Liver (tissue), 9 donors: Measurements from ENCODE around the gene ZNF48. TPM values are rescaled to one million over a fixed set of nuclear protein-coding genes. Genes with fewer than 3 reads are reported as not detected.

Experiments
- DNase-seq: peaks from one replicate; pipeline ENCODE4 v3.0.0-alpha.2; 2017; ENCODE audit warnings: low spot score
- H3K27ac ChIP-seq, 2 donors: one replicate each; pipeline ENCODE4 v1.7.0; 2013; ENCODE audit warnings: inconsistent platforms in 2 of 2, low read length in 2 of 2, control low read depth in 1 of 2, low read depth in 1 of 2, mild to moderate bottlenecking in 1 of 2
- H3K27me3 ChIP-seq, 4 donors: one replicate each; pipeline versions ENCODE4 v1.6.1 to v1.7.0; 2013; ENCODE audit warnings: low read length in 3 of 4, inconsistent platforms in 1 of 4, mild to moderate bottlenecking in 1 of 4, moderate library complexity in 1 of 4; ENCODE audit not compliant: control insufficient read depth in 4 of 4, insufficient read depth in 4 of 4
- H3K36me3 ChIP-seq, 4 donors: one replicate each; pipeline versions ENCODE4 v1.6.1 to v1.7.0; 2013; ENCODE audit warnings: low read length in 3 of 4, mild to moderate bottlenecking in 3 of 4, low read depth in 1 of 4, moderate library complexity in 1 of 4; ENCODE audit not compliant: control insufficient read depth in 4 of 4, insufficient read depth in 3 of 4
- H3K4me1 ChIP-seq, 4 donors: one replicate each; pipeline versions ENCODE4 v1.6.1 to v1.7.0; 2013; ENCODE audit warnings: low read length in 3 of 4, mild to moderate bottlenecking in 3 of 4, moderate library complexity in 1 of 4; ENCODE audit not compliant: control insufficient read depth in 4 of 4, insufficient read depth in 4 of 4
- H3K4me3 ChIP-seq, 3 donors: one replicate each; pipeline versions ENCODE4 v1.6.1 to v1.7.0; 2013; ENCODE audit warnings: low read length in 3 of 3, control low read depth in 1 of 3, low read depth in 1 of 3, mild to moderate bottlenecking in 1 of 3
- H3K9ac ChIP-seq, 2 donors: one replicate each; pipeline ENCODE4 v1.7.0; 2013; ENCODE audit warnings: low read length in 2 of 2, mild to moderate bottlenecking in 2 of 2, moderate library complexity in 2 of 2, control low read depth in 1 of 2, low read depth in 1 of 2
- H3K9me3 ChIP-seq, 4 donors: one replicate each; pipeline versions ENCODE4 v1.6.1 to v1.7.0; 2013; ENCODE audit warnings: low read length in 3 of 4; ENCODE audit not compliant: control insufficient read depth in 4 of 4
- ATF3 ChIP-seq: IDR thresholded peaks from 2 replicates; pipeline ENCODE4 v1.6.1; 2016; ENCODE audit warnings: antibody characterized with exemption
- CTCF ChIP-seq: fragments of 150-350 bp; IDR thresholded peaks from 2 replicates; pipeline ENCODE4 v1.5.1; 2017; ENCODE audit warnings: improper control_type of control experiment, low read depth, low read length; ENCODE audit not compliant: missing input control
- EGR1 ChIP-seq, 2 donors: IDR thresholded peaks; 2 replicates each; pipeline ENCODE4 v1.6.1; 2016 to 2018; ENCODE audit warnings: antibody characterized with exemption in 2 of 2, low read depth in 2 of 2
- FOXA1 ChIP-seq: IDR thresholded peaks from 2 replicates; pipeline ENCODE4 v1.6.1; 2016; ENCODE audit warnings: antibody characterized with exemption
- FOXA2 ChIP-seq: IDR thresholded peaks from 2 replicates; pipeline ENCODE4 v1.6.1; 2016; ENCODE audit warnings: antibody characterized with exemption
- GABPA ChIP-seq, 2 donors: IDR thresholded peaks in 1 of 2; conservative IDR thresholded peaks in 1 of 2; 2 replicates each; pipeline ENCODE4 v1.6.1; 2016; ENCODE audit warnings: antibody characterized with exemption in 2 of 2, mild to moderate bottlenecking in 1 of 2, moderate library complexity in 1 of 2
- HNF4A ChIP-seq, 2 donors: conservative IDR thresholded peaks; 2 replicates each; pipeline ENCODE4 v1.6.1; 2016; ENCODE audit warnings: antibody characterized with exemption in 2 of 2, mild to moderate bottlenecking in 2 of 2
- HNF4G ChIP-seq: IDR thresholded peaks from 2 replicates; pipeline ENCODE4 v1.6.1; 2016; ENCODE audit warnings: antibody characterized with exemption
- JUND ChIP-seq, 2 donors: IDR thresholded peaks; 2 replicates each; pipeline ENCODE4 v1.6.1; 2016; ENCODE audit warnings: antibody characterized with exemption in 2 of 2
- MAX ChIP-seq: IDR thresholded peaks from 2 replicates; pipeline ENCODE4 v1.6.1; 2016; ENCODE audit warnings: antibody characterized with exemption
- NR2F2 ChIP-seq: IDR thresholded peaks from 2 replicates; pipeline ENCODE4 v1.6.1; 2016; ENCODE audit warnings: antibody characterized with exemption
- RAD21 ChIP-seq, 2 donors: IDR thresholded peaks; 2 replicates each; pipeline ENCODE4 v1.6.1; 2016; ENCODE audit warnings: antibody characterized with exemption in 2 of 2, mild to moderate bottlenecking in 2 of 2
- REST ChIP-seq: IDR thresholded peaks from 2 replicates; pipeline ENCODE4 v1.6.1; 2016; ENCODE audit warnings: antibody characterized with exemption, mild to moderate bottlenecking
- RXRA ChIP-seq, 2 donors: IDR thresholded peaks; 2 replicates each; pipeline ENCODE4 v1.6.1; 2017 to 2018; ENCODE audit warnings: antibody characterized with exemption in 2 of 2, mild to moderate bottlenecking in 1 of 2
- SP1 ChIP-seq: IDR thresholded peaks from 2 replicates; pipeline ENCODE4 v1.6.1; 2018; ENCODE audit warnings: antibody characterized with exemption, mild to moderate bottlenecking
- TAF1 ChIP-seq: conservative IDR thresholded peaks from 2 replicates; pipeline ENCODE4 v1.6.1; 2016; ENCODE audit warnings: antibody characterized with exemption, mild to moderate bottlenecking
- YY1 ChIP-seq: IDR thresholded peaks from 2 replicates; pipeline ENCODE4 v1.6.1; 2016; ENCODE audit warnings: antibody characterized with exemption, mild to moderate bottlenecking
- ZBTB33 ChIP-seq: IDR thresholded peaks from 2 replicates; pipeline ENCODE4 v1.6.1; 2016; ENCODE audit warnings: antibody characterized with exemption
- WGBS: extraction: QIAGEN DNeasy Blood & Tissue Kit; methylation state at CpG from one replicate; pipeline ENCODE4 v1.1.7; 2013; 5-methylcytosine and 5-hydroxymethylcytosine counted together
- polyA plus RNA-seq, 2 donors: library from polyadenylated mRNA; stranded (reverse) in 1 of 2; unstranded in 1 of 2; fragments of 200-250 nt in 1 of 2; fragments of >200 nt in 1 of 2; fragmentation: Nextera tagmentation in 1 of 2; extraction: Ambion mirVana in 1 of 2; gene quantifications; one replicate each; pipeline versions ENCODE4 v1.2.1 to v1.2.3, GENCODE V29; 2013 to 2015
- total RNA-seq, 2 donors: library from RNA; depleted of rRNA; stranded (reverse); fragments of >200 nt; gene quantifications; one replicate each; pipeline ENCODE4 v1.2.3, GENCODE V29; 2014
- donor health status: healthy.
- donor health status: healthy.
- donor health status: healthy.
- donor health status: healthy.
- donor health status: healthy.

The ZNF48 gene
- total and polyA plus RNA-seq, 4 donors = 2.3 to 4.7 (median 3.1) TPM

GRCh38 chr16:30348929-30349328 lies 46.3 kb upstream of the ZNF48 start:
- H3K9me3 ChIP-seq = no peaks in the 10 kb centered on the region
- no peaks in the 10 kb centered on the region for H3K27me3 ChIP-seq
- 97% methylated on average over 7 of the region's 7 CpGs for WGBS
- no peak overlapping the region for H3K9ac ChIP-seq
- peaks cover 7 to 31% (median 23%) of the 10 kb centered on the region in 4 donors for H3K4me1 ChIP-seq
- no peak for TF ChIP-seq TAF1
- TF ChIP-seq YY1 = no peak
- TF ChIP-seq HNF4G = no peak
- no peak for TF ChIP-seq RXRA (IDR thresholded peaks at IDR 0.05)
- no peak for TF ChIP-seq ZBTB33
- TF ChIP-seq MAX = no peak
- no peak for TF ChIP-seq EGR1 (IDR thresholded peaks at IDR 0.05; ENCODE audit: low read depth in 2 of 2)
- TF ChIP-seq CTCF = no peak
- TF ChIP-seq JUND (IDR thresholded peaks at IDR 0.05) = no peak
- TF ChIP-seq SP1 = no peak
- no peak for TF ChIP-seq FOXA2
- no peak for TF ChIP-seq ATF3
- no peak for TF ChIP-seq FOXA1
- TF ChIP-seq GABPA (IDR thresholded peaks at IDR 0.05 in 1 of 2, conservative IDR thresholded peaks at IDR 0.05 in 1 of 2) = no peak
- no peak for TF ChIP-seq REST
- TF ChIP-seq NR2F2 = no peak
- TF ChIP-seq HNF4A (conservative IDR thresholded peaks at IDR 0.05) = no peak
- TF ChIP-seq RAD21 (IDR thresholded peaks at IDR 0.05) = no peak
- no peak overlapping the region for H3K27ac ChIP-seq
- DNase-seq = no peak
- H3K4me3 ChIP-seq = no peak overlapping the region
- peaks cover 4 to 16% (median 15%) of the 10 kb centered on the region in 4 donors for H3K36me3 ChIP-seq
